Neural progenitor cell (in vitro differentiated cells): ENCODE data around the gene HS2ST1.

ENCODE experiments used
- CTCF ChIP-seq: fragments of 200-600 bp; sonication (generic); IDR thresholded peaks from 2 replicates; pipeline ENCODE4 v1.5.1; 2017; ENCODE audit warnings: antibody characterized with exemption, mild to moderate bottlenecking
- EZH2 ChIP-seq: fragments of 200-600 bp; sonication (generic); IDR thresholded peaks from 2 replicates; pipeline ENCODE4 v1.6.1; 2017; ENCODE audit warnings: antibody characterized with exemption, mild to moderate bottlenecking, moderate library complexity

- TF ChIP-seq CTCF (no peak), EZH2 (no peak)
Measured at GRCh38 chr1:87045761-87046304, 131.4 kb downstream of the HS2ST1 start.
